Ramos (cell line): ENCODE data around the gene IRF5.
"Not testable (repeated sequence)": the region's sequence is repeated elsewhere in the genome, so short reads cannot be mapped to it uniquely, and the experiment has no call there.

Source experiments
- in situ Hi-C: fragments of 300-500 bp; cut with MboI; formaldehyde crosslinking; loops from one replicate; pipeline ENCODE4 v1.14.3; 2022; ENCODE audit warnings: low sequenced_read_pairs; ENCODE audit not compliant: unreplicated experiment

The IRF5 gene

DNA sequence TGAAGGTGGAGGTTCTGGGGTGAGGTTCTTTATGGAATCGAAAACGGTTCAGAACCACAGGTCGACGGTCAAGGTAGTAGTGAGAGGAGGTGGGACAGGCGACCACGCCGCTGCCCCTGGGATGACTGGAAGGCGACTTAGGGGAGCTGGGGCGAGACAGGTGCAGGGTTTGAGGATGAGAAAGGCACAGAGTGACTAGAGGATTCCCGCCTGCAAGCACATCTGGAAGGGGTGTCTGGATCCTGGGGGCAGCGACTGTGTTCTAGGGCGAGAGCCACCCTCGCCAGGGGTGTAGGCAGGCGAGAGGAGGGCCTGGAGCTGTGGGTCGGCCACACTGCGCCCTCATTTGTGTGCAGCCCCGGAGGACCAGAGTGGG is 468 bp upstream of the IRF5 start:
- in situ Hi-C loops, result no loop called here

DNA sequence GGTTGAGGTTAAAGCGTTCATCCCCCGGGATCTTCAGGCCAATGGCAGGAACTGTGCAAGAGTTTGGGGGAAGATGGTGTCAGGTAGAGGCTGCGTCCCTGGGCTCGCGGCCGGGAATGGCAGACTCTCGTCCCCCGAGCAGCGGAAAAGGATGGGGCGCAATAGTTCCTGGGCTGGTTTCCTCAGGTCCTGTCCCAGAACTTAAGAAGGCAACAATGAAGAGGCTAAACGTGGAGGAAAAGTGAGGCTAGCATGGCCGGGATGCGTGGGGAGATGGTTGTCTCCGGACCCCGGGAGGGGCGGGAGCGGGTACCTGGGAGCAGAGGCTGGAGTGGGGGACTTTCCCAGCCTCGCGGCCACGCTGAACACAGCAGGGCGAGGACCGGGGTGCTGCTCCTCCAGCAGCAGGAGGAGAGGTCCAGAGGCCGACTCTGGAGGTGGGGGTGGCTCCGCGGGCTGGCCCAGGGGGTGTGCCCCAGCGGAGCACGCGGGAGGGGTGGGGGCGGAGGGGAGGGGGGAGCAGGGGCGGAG is 882 bp downstream of the IRF5 start:
- in situ Hi-C loops, result no loop called here

DNA sequence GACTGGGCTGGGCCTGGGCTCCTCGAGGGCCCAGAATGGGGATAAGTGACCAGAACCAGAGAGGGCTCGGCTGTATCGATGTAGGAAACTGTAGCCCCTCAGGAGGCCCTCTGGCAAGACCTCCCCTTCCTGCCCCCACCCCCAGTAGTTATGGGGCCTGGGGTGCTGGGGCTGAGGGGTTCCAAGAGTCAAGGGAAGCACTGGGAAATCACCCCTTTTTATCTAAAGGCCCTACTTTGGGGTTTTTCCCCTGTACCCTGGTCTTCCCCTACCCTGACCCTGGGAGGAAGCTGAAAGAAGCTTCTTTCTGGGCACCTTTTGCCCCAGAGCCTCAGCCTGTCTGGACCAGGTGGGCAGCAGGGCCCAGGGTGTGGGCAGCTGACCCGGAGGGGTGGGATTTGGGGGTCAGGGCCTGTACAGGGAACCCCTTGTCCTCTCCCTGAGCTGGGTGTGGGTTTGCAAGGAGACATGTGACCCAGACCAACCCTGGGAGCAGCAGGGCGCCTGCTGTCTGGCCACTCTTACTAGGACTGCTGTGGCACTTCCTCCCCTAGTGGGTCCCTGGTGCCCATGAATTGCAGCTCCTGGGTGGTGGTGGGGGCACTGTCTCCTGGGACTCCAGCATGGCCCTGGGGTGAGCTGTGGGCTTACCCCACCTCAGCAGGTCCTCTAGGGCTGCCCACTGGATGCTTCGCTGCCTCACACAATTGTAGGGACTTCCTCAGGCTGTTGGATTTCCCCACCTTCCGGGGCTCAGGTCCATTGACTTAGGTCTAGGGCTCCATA is 1.5 kb downstream of the IRF5 start:
- in situ Hi-C loops, result no loop called here

DNA sequence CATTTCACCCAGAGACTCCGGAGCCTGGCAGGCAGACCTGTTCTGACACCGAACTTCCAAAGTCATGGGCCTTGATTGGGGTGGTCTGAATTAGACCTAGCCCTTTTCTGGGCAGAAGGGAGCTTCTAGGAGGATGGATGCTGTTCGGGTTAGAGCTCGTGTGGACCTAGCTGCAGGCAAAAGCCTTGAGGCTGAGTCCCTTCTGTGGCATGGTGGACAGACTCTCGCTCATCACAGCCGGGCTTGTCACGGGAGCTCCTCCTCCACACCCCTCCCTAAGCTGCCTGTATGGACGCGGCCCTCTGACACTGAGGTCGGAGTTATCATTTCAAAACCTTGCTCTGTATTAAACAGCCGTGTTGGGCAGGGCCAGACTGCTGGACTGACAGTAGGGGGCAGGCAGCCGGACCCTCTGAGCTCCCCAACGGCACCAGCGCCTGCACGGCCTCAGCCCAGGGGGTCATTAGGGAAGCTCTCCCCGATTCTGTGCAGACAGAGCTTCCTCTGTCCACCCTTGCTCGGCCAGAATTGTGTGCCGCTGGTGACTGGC is 2.2 kb downstream of the IRF5 start:
- in situ Hi-C loops, result no loop called here

DNA sequence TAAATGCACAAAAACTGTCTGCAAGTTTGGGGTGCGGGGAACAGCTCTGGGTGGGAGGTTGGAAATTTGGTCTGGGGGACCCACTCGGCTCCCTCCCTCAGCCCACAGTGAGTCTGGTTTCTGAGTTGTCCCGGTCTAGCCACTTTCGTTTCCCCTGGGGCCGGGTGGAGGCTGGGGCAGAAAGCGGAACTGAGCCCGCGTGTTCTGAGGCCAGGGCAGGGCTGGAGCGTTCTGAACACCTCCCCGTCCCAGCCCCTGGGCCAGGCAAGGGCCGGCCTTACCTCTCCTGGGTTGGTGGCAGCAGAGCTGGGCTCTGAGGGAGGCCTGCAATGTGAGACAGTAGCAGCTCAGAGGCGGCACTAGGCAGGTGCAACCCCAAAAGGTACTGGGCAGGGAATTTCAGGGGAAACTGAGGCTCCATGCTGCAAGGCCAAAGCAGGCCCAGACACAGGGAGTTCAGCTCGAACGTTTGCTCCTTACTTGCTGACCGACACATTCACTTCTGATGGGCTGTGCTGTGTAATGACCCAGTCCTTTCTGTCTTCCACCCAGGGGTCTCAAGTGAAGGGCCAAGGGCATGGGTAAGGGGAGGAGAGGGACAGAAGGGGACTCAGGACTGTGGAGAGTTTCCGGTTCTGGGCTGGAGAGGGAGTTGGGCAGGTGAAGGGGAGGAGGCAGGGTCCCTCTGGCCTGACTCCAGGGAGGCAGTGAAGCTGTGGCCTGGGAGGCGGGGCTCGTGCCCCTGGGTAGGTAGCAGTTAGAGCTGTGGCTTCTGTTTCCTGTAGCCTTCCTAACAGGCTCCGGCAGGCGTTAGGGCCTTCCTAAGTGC is 3.0 kb downstream of the IRF5 start:
- in situ Hi-C loops, result no loop called here

DNA sequence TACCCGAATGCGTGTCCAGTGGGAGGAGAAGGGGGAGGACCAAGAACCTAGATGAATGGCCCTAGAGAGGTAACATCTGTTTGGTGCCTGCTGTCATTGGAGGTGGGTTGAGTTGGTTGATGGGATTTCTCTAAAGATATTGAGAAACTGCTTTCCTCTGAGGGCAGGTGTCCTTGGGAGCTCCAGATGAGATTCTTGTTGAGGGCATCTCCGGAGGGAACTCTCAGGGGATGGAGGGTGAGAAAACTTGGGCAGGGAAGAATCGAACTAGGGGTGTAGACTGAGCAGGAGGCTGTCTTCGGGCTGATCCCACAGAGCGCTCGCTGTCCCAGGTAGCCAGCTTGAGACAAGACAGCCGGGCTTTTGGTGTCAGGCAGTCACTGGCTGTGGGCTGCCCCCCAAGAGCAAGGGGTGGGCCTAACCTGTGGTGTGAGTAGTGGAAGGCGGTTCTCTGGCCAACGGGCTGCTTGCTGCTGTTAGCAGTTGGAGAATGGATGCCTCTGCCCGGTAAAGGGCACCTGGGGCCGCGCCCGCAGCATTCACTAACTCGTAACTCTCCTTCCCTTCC is 3.7 kb downstream of the IRF5 start:
- in situ Hi-C loops, result no loop called here

DNA sequence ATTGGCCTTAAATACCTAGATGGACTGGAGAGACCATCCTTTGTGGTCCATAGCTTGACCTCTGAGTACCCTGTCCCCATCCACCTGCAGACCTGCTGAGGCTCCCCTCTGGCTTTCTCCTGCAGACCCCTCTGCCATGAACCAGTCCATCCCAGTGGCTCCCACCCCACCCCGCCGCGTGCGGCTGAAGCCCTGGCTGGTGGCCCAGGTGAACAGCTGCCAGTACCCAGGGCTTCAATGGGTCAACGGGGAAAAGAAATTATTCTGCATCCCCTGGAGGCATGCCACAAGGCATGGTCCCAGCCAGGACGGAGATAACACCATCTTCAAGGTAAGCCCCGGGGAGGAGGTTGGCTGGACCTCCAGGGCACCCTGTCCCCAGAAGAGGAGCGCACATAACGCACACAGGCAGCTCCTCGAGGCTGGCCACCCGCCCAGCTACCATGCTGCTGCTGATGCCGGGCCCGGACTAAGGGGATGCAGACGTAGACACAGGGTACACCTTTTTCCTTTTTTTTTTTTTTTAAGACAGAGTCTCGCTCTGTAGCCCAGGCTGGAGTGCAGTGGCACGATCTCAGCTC is 4.3 kb downstream of the IRF5 start:
- in situ Hi-C loops, result no loop called here

DNA sequence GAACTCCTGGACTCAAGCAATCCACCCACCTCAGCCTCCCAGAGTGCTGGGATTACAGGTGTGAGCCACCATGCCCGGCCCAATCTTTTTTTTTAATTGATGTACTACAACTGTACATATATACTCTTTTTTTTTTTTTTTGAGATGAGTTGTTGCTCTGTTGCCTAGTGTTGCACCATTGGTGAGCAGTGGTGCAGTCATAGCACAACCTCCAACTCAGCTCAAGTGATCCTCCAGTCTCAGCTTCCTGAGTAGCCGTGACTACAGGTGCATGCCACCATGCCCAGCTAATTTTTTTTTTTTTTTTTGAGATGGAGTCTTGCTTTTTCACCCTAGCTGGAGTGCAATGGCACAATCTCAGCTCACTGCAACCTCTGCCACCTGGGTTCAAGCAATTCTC is 5.5 kb downstream of the IRF5 start:
- in situ Hi-C loops, result not testable (repeated sequence)

DNA sequence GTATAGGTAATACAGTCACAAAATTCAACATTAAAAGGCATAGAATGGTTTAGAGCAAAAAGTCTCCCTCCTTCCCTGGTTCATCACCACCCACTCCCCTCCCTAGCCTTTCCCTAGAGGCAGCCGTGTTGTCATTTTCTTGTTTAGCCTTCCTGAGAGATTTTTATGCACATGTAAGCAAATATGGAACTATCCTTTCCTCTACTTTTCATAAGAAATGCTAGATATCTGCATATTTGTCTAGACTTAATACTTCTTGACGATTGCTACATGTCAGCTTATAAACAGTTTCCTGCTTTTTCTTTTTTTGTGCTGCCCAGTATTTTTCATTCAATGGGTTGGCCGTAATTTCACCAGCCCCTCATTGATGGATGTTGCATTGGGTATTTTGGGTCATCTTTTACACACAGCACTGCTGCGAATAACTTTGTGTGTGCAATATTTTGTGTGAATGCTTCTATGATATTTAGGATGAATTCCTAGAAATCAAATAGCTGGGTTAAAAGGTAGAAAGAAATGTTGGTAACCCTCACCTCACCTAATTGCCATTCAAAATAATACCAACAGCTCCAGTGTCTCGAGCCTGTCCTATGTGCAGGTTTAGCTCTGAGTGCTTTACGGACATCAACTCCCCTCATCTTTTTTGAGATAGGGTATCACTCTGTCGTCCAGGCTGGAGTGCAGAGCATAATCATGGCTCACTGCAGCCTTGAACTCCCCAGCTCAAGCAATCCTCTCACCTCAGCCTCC is 6.9 kb downstream of the IRF5 start:
- in situ Hi-C loops, result no loop called here

DNA sequence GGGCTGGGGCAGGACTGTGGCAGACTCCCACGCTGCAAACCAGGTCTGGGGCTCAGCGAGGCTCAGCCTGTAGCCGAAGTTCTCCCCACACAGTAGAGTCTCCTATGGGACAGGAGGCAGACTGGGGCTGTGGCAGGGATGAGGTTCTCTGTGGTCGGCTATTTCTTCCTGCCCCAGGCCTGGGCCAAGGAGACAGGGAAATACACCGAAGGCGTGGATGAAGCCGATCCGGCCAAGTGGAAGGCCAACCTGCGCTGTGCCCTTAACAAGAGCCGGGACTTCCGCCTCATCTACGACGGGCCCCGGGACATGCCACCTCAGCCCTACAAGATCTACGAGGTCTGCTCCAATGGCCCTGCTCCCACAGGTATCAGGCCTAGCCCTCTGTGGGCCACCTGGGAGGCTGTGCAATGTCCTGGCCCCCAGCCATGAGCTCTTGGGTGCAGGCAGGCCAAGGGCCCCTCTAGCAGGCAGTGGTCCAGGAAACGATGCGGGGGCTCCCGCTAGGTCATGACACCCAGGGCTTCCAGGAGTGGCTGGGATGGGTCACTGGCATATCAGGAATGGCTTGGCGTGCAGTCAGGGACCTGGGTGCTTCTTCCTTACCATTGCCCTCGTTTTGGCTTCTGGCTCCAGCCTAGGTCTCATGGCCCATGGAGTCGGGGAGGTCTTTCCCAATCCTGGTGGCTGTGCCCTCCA is 8.1 kb downstream of the IRF5 start:
- in situ Hi-C loops, result no loop called here

DNA sequence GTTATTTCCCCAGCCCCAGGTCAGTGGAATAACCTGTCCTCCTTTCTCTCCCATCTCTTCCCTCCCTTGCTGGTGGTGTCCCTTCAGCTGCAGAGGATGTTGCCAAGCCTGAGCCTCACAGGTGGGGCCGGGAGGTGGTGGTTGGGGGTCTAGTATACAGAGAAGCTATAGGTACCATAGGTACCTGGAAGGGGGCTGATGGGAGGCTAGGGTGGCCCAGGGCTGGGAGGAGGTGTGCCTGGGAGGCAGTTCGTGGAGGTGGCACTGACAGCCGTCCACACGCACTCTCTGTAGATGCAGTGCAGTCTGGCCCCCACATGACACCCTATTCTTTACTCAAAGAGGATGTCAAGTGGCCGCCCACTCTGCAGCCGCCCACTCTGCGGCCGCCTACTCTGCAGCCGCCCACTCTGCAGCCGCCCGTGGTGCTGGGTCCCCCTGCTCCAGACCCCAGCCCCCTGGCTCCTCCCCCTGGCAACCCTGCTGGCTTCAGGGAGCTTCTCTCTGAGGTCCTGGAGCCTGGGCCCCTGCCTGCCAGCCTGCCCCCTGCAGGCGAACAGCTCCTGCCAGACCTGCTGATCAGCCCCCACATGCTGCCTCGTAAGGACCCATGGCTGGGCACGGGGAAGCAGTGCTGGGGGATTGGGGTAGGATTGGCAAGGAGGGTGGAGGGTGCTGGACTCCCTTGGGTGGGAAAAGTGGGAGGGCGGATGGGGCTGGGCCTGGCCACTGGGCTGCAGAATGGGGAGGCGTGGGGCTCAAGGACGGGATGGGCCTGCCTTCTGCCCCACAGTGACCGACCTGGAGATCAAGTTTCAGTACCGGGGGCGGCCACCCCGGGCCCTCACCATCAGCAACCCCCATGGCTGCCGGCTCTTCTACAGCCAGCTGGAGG is 9.5 kb downstream of the IRF5 start:
- in situ Hi-C loops, result no loop called here

DNA sequence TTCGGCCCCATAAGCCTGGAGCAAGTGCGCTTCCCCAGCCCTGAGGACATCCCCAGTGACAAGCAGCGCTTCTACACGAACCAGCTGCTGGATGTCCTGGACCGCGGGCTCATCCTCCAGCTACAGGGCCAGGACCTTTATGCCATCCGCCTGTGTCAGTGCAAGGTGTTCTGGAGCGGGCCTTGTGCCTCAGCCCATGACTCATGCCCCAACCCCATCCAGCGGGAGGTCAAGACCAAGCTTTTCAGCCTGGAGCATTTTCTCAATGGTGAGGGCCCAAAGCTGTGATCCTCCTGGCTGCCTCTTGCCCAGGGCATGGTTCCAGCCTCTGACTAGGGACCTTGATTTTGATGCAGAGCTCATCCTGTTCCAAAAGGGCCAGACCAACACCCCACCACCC is 10.1 kb downstream of the IRF5 start:
- in situ Hi-C loops, result no loop called here

DNA sequence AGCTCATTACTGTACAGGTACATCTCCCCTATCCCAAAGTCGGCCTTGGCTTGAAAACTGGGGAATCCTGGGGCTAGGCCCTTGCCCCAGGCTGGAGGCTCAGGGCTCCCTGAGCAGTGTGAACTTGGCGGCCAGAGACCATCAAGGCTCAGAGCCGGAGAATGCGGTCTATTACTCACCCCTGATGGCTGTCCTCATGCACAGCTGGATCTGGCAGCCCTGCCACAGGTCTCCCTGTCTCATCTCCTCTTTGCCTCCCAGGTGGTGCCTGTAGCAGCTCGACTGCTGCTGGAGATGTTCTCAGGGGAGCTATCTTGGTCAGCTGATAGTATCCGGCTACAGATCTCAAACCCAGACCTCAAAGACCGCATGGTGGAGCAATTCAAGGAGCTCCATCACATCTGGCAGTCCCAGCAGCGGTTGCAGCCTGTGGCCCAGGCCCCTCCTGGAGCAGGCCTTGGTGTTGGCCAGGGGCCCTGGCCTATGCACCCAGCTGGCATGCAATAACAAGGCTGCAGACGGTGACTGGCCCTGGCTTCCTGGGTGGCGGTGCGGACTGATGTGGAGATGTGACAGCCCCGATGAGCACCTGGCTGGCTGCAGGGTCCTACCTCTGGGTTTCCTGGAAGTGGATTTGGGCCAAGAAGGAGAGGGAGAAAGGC is 10.7 kb downstream of the IRF5 start:
- in situ Hi-C loops, result no loop called here

DNA sequence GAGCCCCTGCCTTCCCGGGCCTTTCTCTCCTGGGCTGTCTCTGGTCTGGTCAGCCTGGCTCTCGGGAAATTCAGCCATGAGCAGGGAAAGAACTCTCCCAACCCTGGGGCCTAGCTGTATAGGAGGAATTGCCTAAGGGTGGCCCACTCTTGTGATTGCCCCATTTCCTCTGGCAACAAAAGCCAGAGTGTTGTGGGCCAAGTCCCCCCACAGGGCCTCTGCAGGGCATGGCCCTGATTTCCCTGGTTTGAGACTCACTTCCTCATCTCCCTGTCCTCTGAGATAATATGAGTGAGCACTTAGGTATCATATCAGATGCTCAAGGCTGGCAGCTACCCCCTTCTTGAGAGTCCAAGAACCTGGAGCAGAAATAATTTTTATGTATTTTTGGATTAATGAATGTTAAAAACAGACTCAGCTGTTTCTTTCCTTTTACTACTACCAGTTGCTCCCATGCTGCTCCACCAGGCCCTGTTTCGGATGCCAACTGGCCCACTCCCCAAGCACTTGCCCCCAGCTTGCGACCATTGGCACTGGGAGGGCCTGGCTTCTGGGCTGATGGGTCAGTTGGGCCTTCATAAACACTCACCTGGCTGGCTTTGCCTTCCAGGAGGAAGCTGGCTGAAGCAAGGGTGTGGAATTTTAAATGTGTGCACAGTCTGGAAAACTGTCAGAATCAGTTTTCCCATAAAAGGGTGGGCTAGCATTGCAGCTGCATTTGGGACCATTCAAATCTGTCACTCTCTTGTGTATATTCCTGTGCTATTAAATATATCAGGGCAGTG is 11.4 kb downstream of the IRF5 start:
- in situ Hi-C loops, result no loop called here

DNA sequence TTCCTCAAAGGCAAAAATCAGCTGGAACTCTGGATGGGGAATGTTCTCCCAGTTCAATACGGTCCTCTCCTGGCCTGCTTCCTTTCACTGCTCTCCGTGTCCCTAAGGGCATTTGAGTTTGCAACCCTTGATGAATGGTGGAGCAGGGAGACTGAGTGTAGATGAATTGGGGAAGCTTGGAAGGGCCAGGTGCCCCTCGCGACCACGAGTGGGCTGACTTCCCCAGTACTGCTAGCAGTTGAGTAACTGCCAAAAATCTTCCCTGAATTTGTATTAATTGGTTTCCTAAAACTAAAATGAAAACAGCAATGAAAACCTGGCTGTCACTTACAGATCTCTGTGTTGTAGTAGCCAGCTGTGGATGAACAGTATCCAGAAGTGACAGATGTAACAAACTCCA is 13.6 kb downstream of the IRF5 start:
- in situ Hi-C loops, result no loop called here

DNA sequence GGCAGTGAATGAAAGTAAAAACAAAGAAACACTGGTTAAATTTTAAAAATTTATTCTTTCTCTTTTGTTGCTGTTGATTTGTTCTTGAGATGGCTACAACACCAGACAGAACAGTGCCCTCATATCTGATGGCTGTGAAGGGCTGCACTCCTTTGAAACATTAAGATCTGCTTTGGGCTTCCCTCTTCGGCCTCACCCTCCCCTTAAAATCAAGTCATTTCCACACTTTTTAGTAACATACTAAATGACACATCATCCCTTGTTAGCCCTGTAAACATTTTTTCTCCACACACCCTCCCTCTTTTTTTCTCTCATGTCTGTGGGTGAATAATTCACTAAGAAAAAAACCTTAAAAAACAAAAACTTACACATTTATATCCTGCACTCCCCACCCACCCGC is 16.4 kb downstream of the IRF5 start:
- in situ Hi-C loops, result no loop called here
